GM18909 (cell line): Measurements from ENCODE around the gene DPYSL3.
"Not testable (repeated sequence)": the region's sequence is repeated elsewhere in the genome, so short reads cannot be mapped to it uniquely, and the experiment has no call there.

Experiments used
- ATAC-seq: cut with Tn5 transposase; IDR thresholded peaks from one replicate; pipeline ENCODE4 v1.9.1; 2021; ENCODE audit warnings: mild to moderate bottlenecking; ENCODE audit not compliant: unreplicated experiment, poor library complexity

DPYSL3 gene

GRCh38 chr5:147384346-147385193 lies 125.3 kb downstream of the DPYSL3 start:
- ATAC-seq, result no peak

GRCh38 chr5:147382776-147383175 lies 127.1 kb downstream of the DPYSL3 start:
- no peak for ATAC-seq

GRCh38 chr5:147381555-147381954 lies 128.3 kb downstream of the DPYSL3 start:
- no peak for ATAC-seq

GRCh38 chr5:147377682-147378081 lies 132.2 kb downstream of the DPYSL3 start:
- ATAC-seq, result no peak

- ATAC-seq, result no peak
Observed at GRCh38 chr5:147375151-147375550, 134.7 kb downstream of the DPYSL3 start.

GRCh38 chr5:147373328-147373727 lies 136.5 kb downstream of the DPYSL3 start:
- ATAC-seq, result no peak

GRCh38 chr5:147372191-147372590 lies 137.7 kb downstream of the DPYSL3 start:
- ATAC-seq, result no peak

- ATAC-seq, result no peak
Observed at GRCh38 chr5:147371290-147371689, 138.6 kb downstream of the DPYSL3 start.

GRCh38 chr5:147369742-147370374 lies 140.0 kb downstream of the DPYSL3 start:
- no peak for ATAC-seq

- ATAC-seq, result not testable (repeated sequence)
Observed at GRCh38 chr5:147367381-147367780, 142.5 kb downstream of the DPYSL3 start.

- ATAC-seq, result no peak
Observed at GRCh38 chr5:147361441-147362175, 148.3 kb downstream of the DPYSL3 start.

- ATAC-seq, result no peak
Observed at GRCh38 chr5:147360816-147361215, 149.1 kb downstream of the DPYSL3 start.

GRCh38 chr5:147359581-147359980 lies 150.3 kb downstream of the DPYSL3 start:
- ATAC-seq, result no peak

- no peak for ATAC-seq
Observed at GRCh38 chr5:147359101-147359500, 150.8 kb downstream of the DPYSL3 start.

- no peak for ATAC-seq
Observed at GRCh38 chr5:147349241-147349640, 160.6 kb downstream of the DPYSL3 start.

GRCh38 chr5:147348451-147348850 lies 161.4 kb downstream of the DPYSL3 start:
- ATAC-seq, result no peak

GRCh38 chr5:147348046-147348445 lies 161.8 kb downstream of the DPYSL3 start:
- no peak for ATAC-seq

GRCh38 chr5:147346006-147346561 lies 163.8 kb downstream of the DPYSL3 start:
- ATAC-seq, result no peak

GRCh38 chr5:147344861-147345260 lies 165.0 kb downstream of the DPYSL3 start:
- no peak for ATAC-seq

- no peak for ATAC-seq
Observed at GRCh38 chr5:147341345-147341744, 168.5 kb downstream of the DPYSL3 start.

GRCh38 chr5:147340941-147341340 lies 168.9 kb downstream of the DPYSL3 start:
- ATAC-seq, result no peak
